GM21619 (cell line): ENCODE data around the gene CD177.
"Not testable (repeated sequence)": the region's sequence is repeated elsewhere in the genome, so short reads cannot be mapped to it uniquely, and the experiment has no call there.

Experiments
- ATAC-seq: cut with Tn5 transposase; IDR thresholded peaks from one replicate; pipeline ENCODE4 v1.9.1; 2021; ENCODE audit not compliant: unreplicated experiment

The CD177 gene

DNA sequence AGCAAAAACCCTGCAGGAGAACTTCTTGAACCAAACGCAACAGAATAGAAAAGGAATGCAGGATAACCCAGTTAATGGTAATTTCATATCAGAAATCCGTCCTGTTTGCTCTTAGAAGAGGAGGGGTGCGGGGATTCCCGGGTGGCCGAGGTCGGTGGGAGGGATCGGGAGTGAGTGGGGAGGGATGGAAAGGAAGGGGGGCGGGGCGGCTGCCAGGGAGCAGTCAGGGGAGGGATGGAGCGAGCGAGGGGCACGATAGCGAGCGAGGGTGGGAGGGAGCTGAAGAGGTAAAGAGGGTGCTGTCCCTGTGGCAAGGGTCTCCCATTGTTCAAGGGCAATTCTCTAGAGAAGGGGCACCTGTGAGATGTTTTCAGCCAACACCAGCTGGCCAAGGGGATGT lies 26.5 kb downstream of the CD177 start:
- no peak for ATAC-seq

GRCh38 chr19:43380771-43381386 lies 27.4 kb downstream of the CD177 start:
- ATAC-seq: no peak

DNA sequence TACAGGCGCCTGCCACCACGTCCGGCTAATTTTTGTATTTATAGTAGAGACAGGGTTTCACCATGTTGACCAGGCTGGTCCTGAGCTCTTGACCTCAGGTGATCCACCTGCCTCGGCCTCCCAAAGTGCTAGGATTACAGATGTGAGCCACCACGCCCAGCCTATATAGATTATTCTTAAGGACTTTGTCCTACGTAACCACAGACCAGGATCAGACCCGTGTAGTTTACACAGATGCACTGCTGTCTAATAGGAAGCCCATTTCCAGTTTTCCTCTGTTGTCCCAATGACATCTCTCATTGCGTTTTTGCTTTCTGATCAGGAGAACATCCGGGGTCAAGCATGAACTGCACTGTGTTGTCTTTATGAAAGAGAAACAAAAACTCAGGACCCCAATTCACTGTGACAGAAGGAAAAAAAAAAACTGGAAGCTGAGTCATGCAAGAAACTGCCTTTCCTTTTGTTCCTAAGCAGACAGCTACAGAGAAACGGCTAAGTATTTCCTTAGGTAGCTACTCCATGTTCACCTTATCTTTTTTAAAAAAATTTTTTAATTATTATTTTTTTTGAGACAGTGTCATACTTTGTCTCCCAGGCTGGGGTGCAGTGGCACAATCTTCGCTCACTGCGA lies 29.2 kb downstream of the CD177 start:
- ATAC-seq: not testable (repeated sequence)

DNA sequence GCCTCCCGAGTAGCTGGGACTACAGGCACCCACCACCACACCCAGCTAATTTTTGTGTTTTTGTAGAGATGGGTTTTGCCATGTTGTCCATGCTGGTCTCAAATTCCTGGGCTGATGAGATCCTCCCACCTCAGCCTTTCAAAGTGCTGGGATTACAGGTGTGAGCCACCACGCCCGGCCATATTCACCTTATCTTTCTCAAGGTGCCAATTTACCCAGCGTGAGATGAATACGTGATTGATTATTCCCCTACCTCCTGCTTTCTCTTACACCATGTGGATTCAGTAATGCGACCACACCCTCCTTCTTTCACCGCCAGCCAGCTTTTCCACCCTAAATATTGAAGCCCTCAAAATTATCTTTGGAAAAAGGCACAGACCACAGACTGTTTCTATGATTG lies 29.8 kb downstream of the CD177 start:
- ATAC-seq: not testable (repeated sequence)

GRCh38 chr19:43383759-43384158 lies 30.3 kb downstream of the CD177 start:
- not testable (repeated sequence) for ATAC-seq

DNA sequence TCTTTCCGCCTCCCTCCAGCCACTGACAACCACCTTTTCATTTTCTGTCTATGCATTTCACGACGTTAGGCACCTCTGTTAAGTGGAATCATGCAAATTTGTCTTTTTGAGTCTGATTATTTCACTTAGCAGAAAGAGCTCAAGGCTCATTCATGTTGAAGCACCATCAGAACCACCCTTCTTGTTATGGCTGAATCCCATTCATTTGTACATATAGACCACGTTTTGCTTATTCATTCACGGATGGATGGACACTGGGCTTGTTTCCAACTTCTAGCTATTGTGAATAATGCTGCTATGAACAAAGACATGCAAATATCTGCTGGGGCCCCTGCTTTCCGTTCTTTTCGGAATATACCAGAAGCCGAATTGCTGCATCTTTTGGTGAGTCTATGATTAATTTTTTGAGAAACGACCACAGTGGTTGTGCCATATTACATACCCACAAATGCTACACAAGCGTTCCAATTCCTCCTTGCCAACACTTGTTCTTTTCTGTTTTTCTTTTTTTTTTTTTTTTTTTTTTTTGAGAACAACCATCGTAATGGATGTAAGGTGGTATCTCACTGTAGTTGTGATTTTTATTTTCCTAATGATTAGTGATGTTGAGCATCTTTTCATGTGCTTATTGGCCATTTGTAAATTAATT lies 37.5 kb downstream of the CD177 start:
- ATAC-seq: not testable (repeated sequence)

DNA sequence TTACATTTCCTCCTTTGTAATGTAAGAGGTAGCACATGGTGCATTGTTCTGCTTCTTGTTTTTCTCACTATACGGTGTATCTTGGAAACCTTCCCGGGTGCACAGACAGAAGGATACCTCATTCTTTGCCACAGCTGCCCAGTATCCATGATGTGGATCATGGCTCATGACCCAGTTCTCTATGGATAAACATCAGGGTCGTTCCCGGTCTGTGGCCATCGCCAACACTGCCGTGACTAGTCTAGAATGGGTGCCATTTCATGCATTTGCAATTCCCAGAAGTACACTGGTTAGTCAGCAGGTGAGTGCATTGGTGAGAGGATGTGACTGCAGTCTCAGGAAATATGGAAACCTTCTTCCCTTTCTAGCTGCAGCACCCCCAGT lies 38.1 kb downstream of the CD177 start:
- ATAC-seq: not testable (repeated sequence)

DNA sequence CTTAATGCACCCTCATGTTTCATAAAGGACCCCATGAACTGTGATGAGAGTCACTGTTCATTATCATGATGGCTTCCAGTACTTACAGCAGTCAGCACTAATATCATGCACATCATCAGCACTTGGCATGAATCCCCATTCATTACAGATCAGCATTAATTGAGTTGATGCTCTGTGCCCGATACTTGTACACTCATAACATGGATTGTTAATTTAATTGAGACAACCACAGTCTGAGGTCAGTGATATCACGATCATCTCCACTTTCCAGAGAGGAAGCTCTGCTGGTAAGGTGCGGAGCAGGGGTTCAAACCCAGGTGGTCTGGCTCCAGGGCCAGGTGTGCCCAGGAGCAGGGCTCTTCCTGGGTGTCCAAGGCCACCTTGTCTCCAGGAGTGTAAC lies 40.0 kb downstream of the CD177 start:
- not testable (repeated sequence) for ATAC-seq

GRCh38 chr19:43395561-43395960 lies 42.1 kb downstream of the CD177 start:
- no peak for ATAC-seq

- ATAC-seq: no peak
These were observed 52.8 kb downstream of the CD177 start for GRCh38 chr19:43406297-43406696.

DNA sequence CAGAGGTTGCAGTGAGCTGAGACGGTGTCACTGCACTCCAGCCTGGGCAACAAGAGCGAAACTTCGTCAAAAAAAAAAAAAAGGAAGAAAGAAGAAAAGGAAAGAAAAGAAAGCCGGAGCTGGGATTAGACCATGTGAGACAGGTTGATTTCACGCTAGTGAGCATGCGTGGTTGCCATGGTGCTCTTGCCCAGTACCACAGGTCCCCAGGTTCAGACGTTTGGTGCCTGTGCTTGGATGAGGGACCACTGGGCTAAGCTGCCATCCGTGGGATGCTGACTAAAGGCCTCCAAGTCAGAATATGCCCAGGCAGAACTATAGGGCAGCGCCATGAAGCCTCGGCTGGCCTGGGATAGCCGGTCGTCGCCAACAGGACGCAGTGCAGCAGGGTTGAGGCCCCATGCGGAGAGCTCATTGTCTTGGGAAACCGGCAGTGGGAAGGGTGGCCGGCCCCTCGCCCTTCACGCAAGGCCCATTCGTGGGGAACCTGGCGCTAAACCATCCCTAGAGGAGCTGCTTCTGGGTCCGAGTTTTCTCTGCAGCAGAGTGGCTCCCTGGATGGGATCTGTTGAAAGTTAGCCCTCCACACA lies 54.0 kb downstream of the CD177 start:
- ATAC-seq: no peak

DNA sequence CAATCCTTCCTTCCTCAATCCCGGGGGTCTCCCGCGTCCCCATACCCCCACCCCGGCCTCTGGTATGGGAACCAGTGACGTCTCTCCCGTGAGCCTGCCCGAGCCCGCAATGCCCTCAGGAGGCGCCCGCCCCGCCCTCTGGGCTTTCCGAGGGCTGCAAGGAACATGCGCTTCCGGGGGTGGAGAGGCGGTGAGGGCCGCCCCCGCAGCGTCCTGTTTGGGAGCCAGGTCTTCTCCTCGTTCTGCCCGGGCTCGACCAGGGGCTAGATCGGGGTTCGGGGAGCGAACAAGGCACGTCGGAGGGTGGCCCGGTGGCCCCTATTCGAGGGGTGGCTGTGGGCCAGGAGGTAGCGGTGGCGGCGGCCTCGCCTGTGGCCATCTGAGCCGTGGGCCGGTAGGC lies 54.6 kb downstream of the CD177 start:
- ATAC-seq: no peak

DNA sequence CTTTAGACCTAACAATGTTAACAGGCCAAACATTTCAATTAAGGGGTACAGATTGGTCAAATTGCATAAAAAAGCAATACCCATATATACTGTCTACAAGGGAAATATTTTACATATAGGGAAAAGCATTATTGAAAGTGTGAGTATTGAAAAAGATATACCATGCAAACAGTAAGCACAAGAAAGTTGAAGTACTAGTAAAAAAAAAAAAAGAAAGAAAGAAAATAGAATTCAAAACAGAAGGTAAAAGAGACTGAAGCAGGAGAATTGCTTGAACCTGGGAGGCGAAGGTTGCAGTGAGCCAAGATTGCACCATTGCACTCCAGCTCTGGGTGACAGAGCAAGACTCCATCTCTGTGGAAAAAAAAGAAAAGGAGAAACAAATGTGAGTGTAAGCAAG lies 55.9 kb downstream of the CD177 start:
- no peak for ATAC-seq

DNA sequence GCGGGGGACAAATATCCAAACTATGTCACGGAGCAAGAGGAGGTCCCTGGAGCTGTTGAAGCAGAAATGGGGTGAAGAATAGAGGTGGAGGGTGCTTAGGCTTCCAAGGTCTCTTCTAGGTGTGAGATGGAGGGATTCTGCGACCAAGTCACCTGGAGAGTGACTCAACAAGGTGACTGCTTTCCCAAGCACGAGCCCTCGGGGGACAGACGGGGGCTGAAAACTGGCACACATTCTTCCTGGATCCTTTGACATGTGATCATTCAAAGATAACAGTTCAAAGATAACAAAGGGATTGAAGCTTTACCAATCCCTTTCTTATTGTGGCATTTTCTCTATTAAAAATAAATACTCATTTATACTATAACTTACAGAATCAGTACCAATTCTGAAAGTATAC lies 59.0 kb downstream of the CD177 start:
- no peak for ATAC-seq
